Prostate gland (tissue), 2 donors: ENCODE measurements around the gene AKTIP.

Experiments used
- POLR2A ChIP-seq: fragments of 450-650 bp; IDR thresholded peaks from one replicate; pipeline ENCODE4 v1.6.1; 2016; ENCODE audit warnings: antibody characterized with exemption, mild to moderate bottlenecking
- POLR2AphosphoS5 ChIP-seq: sonication (generic); formaldehyde crosslinking; IDR thresholded peaks from one replicate; pipeline ENCODE4 v1.6.1; 2017; ENCODE audit warnings: antibody characterized with exemption
- TF ChIP-seq, protein P1 (sequence below), 4 experiments: fragments of 200-600 bp in 2 of 4; fragments of 450-650 bp in 2 of 4; sonication (generic) in 2 of 4; IDR thresholded peaks; 1 replicate in 3 of 4; 2 replicates in 1 of 4; pipeline ENCODE4 v1.5.1; 2016 to 2019; ENCODE audit warnings: antibody characterized with exemption in 4 of 4, mild to moderate bottlenecking in 2 of 4, moderate library complexity in 2 of 4

DNA sequence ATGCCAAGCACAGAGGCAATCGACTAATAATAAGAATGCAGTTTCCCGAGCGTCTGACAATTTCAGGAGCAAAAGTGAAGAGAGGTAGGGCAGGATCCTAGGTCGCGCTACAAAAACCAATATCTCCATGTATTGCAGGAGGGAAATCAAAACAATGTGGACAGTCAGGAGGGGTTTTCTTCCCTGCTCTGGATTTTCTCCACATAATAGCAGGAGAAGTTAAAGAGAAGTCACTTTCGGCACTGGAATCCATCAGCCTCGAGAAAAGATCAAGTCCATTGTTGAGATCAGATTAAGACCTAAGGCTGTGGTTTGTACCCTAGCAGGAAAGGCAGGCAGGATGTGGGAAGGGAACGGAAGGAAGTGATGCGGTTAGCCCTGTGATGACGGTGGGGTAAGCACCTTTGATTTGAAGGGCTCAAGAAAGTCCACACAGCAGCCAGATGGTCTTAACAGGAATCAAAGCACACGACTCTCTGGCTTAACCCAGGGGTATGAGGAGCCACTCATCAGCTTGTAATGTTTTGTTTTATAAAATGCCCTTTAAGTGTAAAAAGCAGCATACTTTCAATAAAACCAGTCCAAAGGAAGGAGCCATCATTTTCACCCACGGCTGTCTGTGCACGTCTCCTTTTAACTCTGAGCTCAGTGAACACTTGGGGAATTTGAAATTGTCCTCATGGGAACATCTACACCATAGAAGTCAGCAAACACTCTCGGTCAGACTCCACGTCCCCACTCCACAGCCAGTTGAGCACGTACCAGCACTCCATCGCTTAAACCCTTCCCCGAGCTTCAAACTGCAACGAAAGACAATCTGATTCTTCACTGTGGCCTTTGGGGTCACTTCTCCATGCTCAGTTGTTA lies 15.8 kb upstream of the AKTIP start:
- no peak for TF ChIP-seq POLR2A
- TF ChIP-seq, protein P1, sequence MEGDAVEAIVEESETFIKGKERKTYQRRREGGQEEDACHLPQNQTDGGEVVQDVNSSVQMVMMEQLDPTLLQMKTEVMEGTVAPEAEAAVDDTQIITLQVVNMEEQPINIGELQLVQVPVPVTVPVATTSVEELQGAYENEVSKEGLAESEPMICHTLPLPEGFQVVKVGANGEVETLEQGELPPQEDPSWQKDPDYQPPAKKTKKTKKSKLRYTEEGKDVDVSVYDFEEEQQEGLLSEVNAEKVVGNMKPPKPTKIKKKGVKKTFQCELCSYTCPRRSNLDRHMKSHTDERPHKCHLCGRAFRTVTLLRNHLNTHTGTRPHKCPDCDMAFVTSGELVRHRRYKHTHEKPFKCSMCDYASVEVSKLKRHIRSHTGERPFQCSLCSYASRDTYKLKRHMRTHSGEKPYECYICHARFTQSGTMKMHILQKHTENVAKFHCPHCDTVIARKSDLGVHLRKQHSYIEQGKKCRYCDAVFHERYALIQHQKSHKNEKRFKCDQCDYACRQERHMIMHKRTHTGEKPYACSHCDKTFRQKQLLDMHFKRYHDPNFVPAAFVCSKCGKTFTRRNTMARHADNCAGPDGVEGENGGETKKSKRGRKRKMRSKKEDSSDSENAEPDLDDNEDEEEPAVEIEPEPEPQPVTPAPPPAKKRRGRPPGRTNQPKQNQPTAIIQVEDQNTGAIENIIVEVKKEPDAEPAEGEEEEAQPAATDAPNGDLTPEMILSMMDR (IDR thresholded peaks at IDR 0.05), result no peak
- peak; percentile 34 for TF ChIP-seq POLR2AphosphoS5
